H9 (cell line): ENCODE results near the gene BARX2. TPM values are rescaled to one million over a fixed set of nuclear protein-coding genes. Genes with fewer than 3 reads are reported as not detected.

ENCODE experiments used
- DNase-seq: peaks from one replicate; pipeline ENCODE4 v3.0.0-alpha.2; 2017
- H2AFZ ChIP-seq: one replicate; pipeline ENCODE4 v1.6.1; 2013; ENCODE audit warnings: mild to moderate bottlenecking, low read length, control low read depth, moderate library complexity
- H2AK5ac ChIP-seq: 2 replicates; pipeline ENCODE4 v1.6.1; 2013; ENCODE audit warnings: low read length, control low read depth, mixed read lengths; ENCODE audit not compliant: insufficient read length
- H2BK120ac ChIP-seq: one replicate; pipeline ENCODE4 v1.6.1; 2013; ENCODE audit warnings: low read depth, mild to moderate bottlenecking, low read length, control low read depth, inconsistent platforms; ENCODE audit not compliant: poor library complexity, severe bottlenecking
- H2BK12ac ChIP-seq: 2 replicates; pipeline ENCODE4 v1.6.1; 2013; ENCODE audit warnings: low read length, control low read depth, mixed read lengths, low read depth; ENCODE audit not compliant: insufficient read length
- H2BK15ac ChIP-seq: 2 replicates; pipeline ENCODE4 v1.6.1; 2013; ENCODE audit warnings: low read depth, low read length, control low read depth
- H2BK20ac ChIP-seq: one replicate; pipeline ENCODE4 v1.6.1; 2013; ENCODE audit warnings: low read depth, mild to moderate bottlenecking, low read length, control low read depth, inconsistent platforms; ENCODE audit not compliant: poor library complexity, severe bottlenecking
- H2BK5ac ChIP-seq: 2 replicates; pipeline ENCODE4 v1.6.1; 2013; ENCODE audit warnings: low read length, control low read depth, mixed read lengths; ENCODE audit not compliant: insufficient read length
- H3K14ac ChIP-seq: 2 replicates; pipeline ENCODE4 v1.6.1; 2013; ENCODE audit warnings: low read length, control low read depth; ENCODE audit not compliant: insufficient read depth
- H3K18ac ChIP-seq: 2 replicates; pipeline ENCODE4 v1.6.1; 2013; ENCODE audit warnings: low read depth, mild to moderate bottlenecking, mixed read lengths, low read length, control low read depth; ENCODE audit not compliant: insufficient read length
- H3K23ac ChIP-seq: 2 replicates; pipeline ENCODE4 v1.6.1; 2013; ENCODE audit warnings: low read length, control low read depth, mixed read lengths, low read depth; ENCODE audit not compliant: insufficient read length
- H3K23me2 ChIP-seq: 2 replicates; pipeline ENCODE4 v1.6.1; 2013; ENCODE audit warnings: low read depth, mild to moderate bottlenecking, mixed read lengths, low read length, control low read depth; ENCODE audit not compliant: insufficient read length, poor library complexity, severe bottlenecking
- H3K27ac ChIP-seq: 2 replicates; pipeline ENCODE4 v1.5.1; 2013; ENCODE audit warnings: low read length, control low read depth, mixed read lengths, low read depth; ENCODE audit not compliant: insufficient read length
- H3K27me3 ChIP-seq: 2 replicates; pipeline ENCODE4 v1.6.1; 2013; ENCODE audit warnings: low read length, control low read depth, inconsistent platforms; ENCODE audit not compliant: insufficient read depth
- H3K4ac ChIP-seq: 2 replicates; pipeline ENCODE4 v1.6.1; 2013; ENCODE audit warnings: low read depth, mild to moderate bottlenecking, control low read depth, inconsistent platforms, low read length, moderate library complexity
- H3K4me1 ChIP-seq: 2 replicates; pipeline ENCODE4 v1.6.1; 2013; ENCODE audit warnings: low read length, control low read depth, inconsistent platforms; ENCODE audit not compliant: insufficient read depth
- H3K4me2 ChIP-seq: 2 replicates; pipeline ENCODE4 v1.6.1; 2013; ENCODE audit warnings: low read length, control low read depth, mixed read lengths; ENCODE audit not compliant: insufficient read length, insufficient read depth
- H3K56ac ChIP-seq: 2 replicates; pipeline ENCODE4 v1.6.1; 2013; ENCODE audit warnings: low read depth, mild to moderate bottlenecking, mixed read lengths, low read length, control low read depth; ENCODE audit not compliant: insufficient read length
- H3K79me1 ChIP-seq: 2 replicates; pipeline ENCODE4 v1.6.1; 2013; ENCODE audit warnings: low read depth, mild to moderate bottlenecking, moderate library complexity, low read length, control low read depth, inconsistent platforms; ENCODE audit not compliant: insufficient read depth, poor library complexity, severe bottlenecking
- H3K79me2 ChIP-seq: 2 replicates; pipeline ENCODE4 v1.6.1; 2013; ENCODE audit warnings: low read length, control low read depth, inconsistent platforms; ENCODE audit not compliant: insufficient read depth
- H3K9ac ChIP-seq: 2 replicates; pipeline ENCODE4 v1.6.1; 2013; ENCODE audit warnings: low read length, control low read depth, mixed read lengths; ENCODE audit not compliant: insufficient read length; ENCODE audit errors: extremely low read depth
- H3K9me3 ChIP-seq: one replicate; pipeline ENCODE4 v1.6.1; 2013; ENCODE audit warnings: low read depth, low read length, inconsistent platforms; ENCODE audit not compliant: control insufficient read depth
- H3T11ph ChIP-seq: one replicate; pipeline ENCODE4 v1.6.1; 2013; ENCODE audit warnings: mild to moderate bottlenecking, low read length, control low read depth, inconsistent platforms
- H4K20me1 ChIP-seq: one replicate; pipeline ENCODE4 v1.6.1; 2013; ENCODE audit not compliant: control insufficient read depth, insufficient read length, insufficient read depth
- H4K5ac ChIP-seq: 2 replicates; pipeline ENCODE4 v1.6.1; 2013; ENCODE audit warnings: low read depth, mild to moderate bottlenecking, mixed read lengths, low read length, control low read depth; ENCODE audit not compliant: insufficient read length
- H4K8ac ChIP-seq: replicated peaks from 2 replicates; pipeline ENCODE4 v1.6.1; 2013; ENCODE audit warnings: low read length, control low read depth, mixed read lengths, low read depth; ENCODE audit not compliant: insufficient read length
- H4K91ac ChIP-seq: 2 replicates; pipeline ENCODE4 v1.6.1; 2013; ENCODE audit warnings: low read depth, mild to moderate bottlenecking, moderate library complexity, mixed read lengths, low read length, control low read depth; ENCODE audit not compliant: insufficient read length
- H3K27ac Mint-ChIP-seq, 3 experiments: 2 replicates in 2 of 3; 3 replicates in 1 of 3; pipeline ENCODE4 v1.8.0; 2020 to 2021; ENCODE audit warnings: mixed read lengths in 3 of 3, mild to moderate bottlenecking in 1 of 3, moderate library complexity in 1 of 3
- H3K27me3 Mint-ChIP-seq: 2 replicates; pipeline ENCODE4 v1.8.0; 2021; ENCODE audit warnings: low read depth, mild to moderate bottlenecking, moderate library complexity, mixed read lengths
- H3K36me3 Mint-ChIP-seq, 3 experiments: 2 replicates in 2 of 3; 3 replicates in 1 of 3; pipeline ENCODE4 v1.8.0; 2020 to 2021; ENCODE audit warnings: low read depth in 3 of 3, mixed read lengths in 3 of 3; ENCODE audit not compliant: insufficient read depth in 1 of 3
- H3K4me1 Mint-ChIP-seq, 2 experiments: 2 replicates each; pipeline ENCODE4 v1.8.0; 2020; ENCODE audit warnings: mixed read lengths in 2 of 2
- H3K4me3 Mint-ChIP-seq, 2 experiments: 2 replicates in 1 of 2; 3 replicates in 1 of 2; pipeline ENCODE4 v1.8.0; 2020 to 2021; ENCODE audit warnings: mild to moderate bottlenecking in 2 of 2, mixed read lengths in 2 of 2, moderate library complexity in 1 of 2
- H3K9me3 Mint-ChIP-seq, 2 experiments: 2 replicates in 1 of 2; 3 replicates in 1 of 2; pipeline ENCODE4 v1.8.0; 2020; ENCODE audit warnings: mild to moderate bottlenecking in 2 of 2, mixed read lengths in 2 of 2, moderate library complexity in 1 of 2
- WGBS: extraction: QIAGEN DNeasy Blood & Tissue Kit; methylation state at CpG from one replicate; pipeline ENCODE4 v1.1.7; 2013; ENCODE audit warnings: missing lambda C conversion rate, low lambda C conversion rate, mixed read lengths; ENCODE audit not compliant: insufficient read length; ENCODE audit errors: extremely low coverage; 5-methylcytosine and 5-hydroxymethylcytosine counted together
- total RNA-seq: library from RNA; stranded (reverse); gene quantifications from 2 replicates; pipeline ENCODE4 v1.2.1, GENCODE V29; 2021
- TF ChIP-seq, protein P1 (sequence below): fragments of 200-600 bp; sonication (generic); conservative IDR thresholded peaks from 3 replicates; pipeline ENCODE4 v1.8.0; 2021; ENCODE audit warnings: antibody characterized with exemption, mild to moderate bottlenecking

The BARX2 gene
- total RNA-seq, 1 experiment from 2014 or later, result not detected

DNA sequence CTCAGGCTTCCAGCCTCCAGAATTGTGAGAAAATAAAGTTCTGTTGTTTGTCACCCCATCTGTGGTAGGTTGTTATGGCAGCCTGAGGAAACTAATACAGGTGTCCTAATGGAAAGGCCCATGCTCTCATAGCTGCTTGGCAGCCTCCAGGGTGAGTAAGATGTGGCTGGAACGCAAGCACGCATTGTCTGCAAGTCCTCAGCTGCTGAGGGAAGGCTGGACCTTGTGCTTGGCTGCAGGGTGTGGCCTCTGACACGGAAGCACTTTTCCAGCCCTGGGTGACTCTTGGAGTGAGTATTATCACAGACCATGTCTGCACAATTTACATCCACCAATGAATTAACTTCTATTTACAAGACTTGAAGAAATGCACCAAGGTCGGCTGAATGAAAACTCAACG is 44.4 kb upstream of the BARX2 start:
- no peaks in the 10 kb centered on the region for H3K9me3 ChIP-seq
- H4K5ac ChIP-seq, result no peak overlapping the region
- no peaks in the 10 kb centered on the region for H4K20me1 ChIP-seq
- Mint-ChIP-seq H3K4me3 (no peak overlapping the region), H3K36me3 (no peaks in the 10 kb centered on the region), H3K9me3 (no peaks in the 10 kb centered on the region), H3K27ac (no peak overlapping the region), H3K4me1 (peaks cover 3 to 6% of the 10 kb centered on the region in 2 experiments; a peak in 2 of 4 replicates), H3K27me3 (no peaks in the 10 kb centered on the region; the same call in 1 of the 2 replicates)
- no peak overlapping the region for H3K4me2 ChIP-seq
- no peaks in the 10 kb centered on the region for H3K79me2 ChIP-seq
- no peak overlapping the region for H4K91ac ChIP-seq
- no peak overlapping the region for H2BK5ac ChIP-seq
- H3K27me3 ChIP-seq, result no peaks in the 10 kb centered on the region
- H3K79me1 ChIP-seq, result no peaks in the 10 kb centered on the region
- H2BK15ac ChIP-seq, result no peak overlapping the region
- no CpG with 5 or more reads among the region's 5 CpGs for WGBS
- no peak overlapping the region for H3K14ac ChIP-seq
- H2AFZ ChIP-seq, result no peak overlapping the region
- H3K4ac ChIP-seq, result no peak overlapping the region
- H3K18ac ChIP-seq, result no peak overlapping the region
- no peak overlapping the region for H4K8ac ChIP-seq
- H2BK20ac ChIP-seq, result no peak overlapping the region
- H2AK5ac ChIP-seq, result no peak overlapping the region
- H3K56ac ChIP-seq, result no peak overlapping the region
- H3K4me1 ChIP-seq, result no peaks in the 10 kb centered on the region
- no peak overlapping the region for H3K9ac ChIP-seq
- no peaks in the 10 kb centered on the region for H3K23me2 ChIP-seq
- no peak overlapping the region for H2BK120ac ChIP-seq
- TF ChIP-seq, protein P1, sequence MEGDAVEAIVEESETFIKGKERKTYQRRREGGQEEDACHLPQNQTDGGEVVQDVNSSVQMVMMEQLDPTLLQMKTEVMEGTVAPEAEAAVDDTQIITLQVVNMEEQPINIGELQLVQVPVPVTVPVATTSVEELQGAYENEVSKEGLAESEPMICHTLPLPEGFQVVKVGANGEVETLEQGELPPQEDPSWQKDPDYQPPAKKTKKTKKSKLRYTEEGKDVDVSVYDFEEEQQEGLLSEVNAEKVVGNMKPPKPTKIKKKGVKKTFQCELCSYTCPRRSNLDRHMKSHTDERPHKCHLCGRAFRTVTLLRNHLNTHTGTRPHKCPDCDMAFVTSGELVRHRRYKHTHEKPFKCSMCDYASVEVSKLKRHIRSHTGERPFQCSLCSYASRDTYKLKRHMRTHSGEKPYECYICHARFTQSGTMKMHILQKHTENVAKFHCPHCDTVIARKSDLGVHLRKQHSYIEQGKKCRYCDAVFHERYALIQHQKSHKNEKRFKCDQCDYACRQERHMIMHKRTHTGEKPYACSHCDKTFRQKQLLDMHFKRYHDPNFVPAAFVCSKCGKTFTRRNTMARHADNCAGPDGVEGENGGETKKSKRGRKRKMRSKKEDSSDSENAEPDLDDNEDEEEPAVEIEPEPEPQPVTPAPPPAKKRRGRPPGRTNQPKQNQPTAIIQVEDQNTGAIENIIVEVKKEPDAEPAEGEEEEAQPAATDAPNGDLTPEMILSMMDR, result no peak
- no peak overlapping the region for H3K23ac ChIP-seq
- DNase-seq, result no peak
- H3K27ac ChIP-seq, result no peak overlapping the region
- no peak overlapping the region for H2BK12ac ChIP-seq
- no peak overlapping the region for H3T11ph ChIP-seq
